ENCODE measurements around the gene EFHD1.
"Not testable (repeated sequence)": the region's sequence is repeated elsewhere in the genome, so short reads cannot be mapped to it uniquely, and the experiment has no call there.

The EFHD1 gene

DNA sequence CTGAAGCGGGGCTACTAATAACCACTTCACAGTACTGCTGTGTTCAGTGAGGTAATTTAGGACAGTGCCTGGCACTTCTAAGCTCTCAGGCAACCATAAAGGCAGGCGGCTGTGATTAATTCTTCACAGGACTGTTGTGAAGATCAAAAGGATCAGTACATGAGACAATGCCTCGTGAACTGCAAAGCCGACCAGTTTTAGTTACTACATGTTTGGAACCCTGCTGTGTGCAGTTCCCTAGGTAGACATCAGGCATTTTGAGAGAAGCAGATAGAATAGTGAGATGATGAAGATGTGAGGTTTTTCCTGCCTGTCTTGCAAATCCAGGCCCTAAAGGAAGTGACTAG, 19.1 kb downstream of the EFHD1 start:
- no peak for DNase-seq (ENCODE audit: low read depth)

DNA sequence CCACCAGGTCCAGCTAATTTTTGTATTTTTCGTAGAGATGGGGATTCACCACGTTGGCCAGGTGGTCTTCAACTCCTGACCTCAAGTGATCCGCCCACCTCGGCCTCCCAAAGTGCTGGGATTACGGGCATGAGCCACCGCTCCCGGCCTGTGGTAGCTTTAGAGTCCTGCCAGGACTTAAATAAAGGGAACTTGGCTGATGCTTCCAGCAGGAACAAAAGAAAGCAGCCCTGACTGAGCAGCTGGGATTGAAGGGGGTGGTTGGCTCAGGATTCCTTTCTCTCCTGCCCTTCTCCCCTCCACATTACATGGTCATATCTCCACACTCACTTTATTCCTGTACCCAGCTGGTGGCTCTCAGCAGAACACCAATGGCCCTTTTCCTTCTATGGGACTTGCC, 20.0 kb downstream of the EFHD1 start:
- no peak for DNase-seq (ENCODE audit: low read depth)

DNA sequence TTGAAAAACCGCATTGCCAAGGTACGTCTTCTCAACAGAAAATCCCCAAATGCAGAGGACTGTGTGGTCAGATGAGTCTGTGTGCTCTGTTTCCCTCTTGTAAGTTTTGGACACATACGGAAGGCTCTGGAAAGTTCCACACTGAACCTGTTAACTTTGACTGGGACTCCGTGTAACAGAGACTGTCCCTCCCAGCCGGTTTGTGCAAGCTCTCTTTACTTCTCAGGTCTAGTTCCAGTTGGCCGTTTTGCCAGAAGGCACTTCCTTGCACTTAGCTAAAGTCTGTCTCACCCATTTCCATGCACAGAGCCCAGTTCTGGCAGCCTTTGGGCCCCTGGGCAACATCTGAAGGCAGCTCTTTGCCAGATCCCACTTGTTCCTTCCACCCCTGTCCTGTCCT, 22.0 kb downstream of the EFHD1 start:
- no peak for DNase-seq (ENCODE audit: low read depth)

DNA sequence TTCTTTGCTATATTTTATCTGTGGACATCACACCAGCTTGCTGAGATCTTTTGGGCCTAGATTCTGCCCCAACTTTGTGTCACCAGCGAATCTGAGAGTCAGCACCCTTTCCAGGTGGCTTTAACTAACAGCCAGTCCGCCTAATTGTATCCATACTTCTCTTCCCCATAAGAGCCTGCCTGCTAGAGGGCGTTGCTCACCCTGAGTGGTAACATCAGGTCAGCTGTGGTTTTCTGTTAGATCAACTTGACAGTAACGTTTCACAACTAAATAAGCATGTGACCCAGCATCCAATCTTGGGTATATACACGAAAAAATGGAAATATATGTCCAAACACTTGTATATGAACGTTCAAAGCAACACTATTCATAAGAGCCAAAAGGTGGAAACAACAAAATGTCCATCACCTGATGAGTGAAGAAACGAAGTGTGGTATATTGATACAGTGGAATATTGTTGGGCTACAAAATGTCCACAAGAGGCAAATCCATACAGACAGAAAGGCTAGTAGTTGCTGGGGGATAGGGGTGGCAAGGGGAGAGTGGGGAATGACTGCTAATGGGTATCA, 24.9 kb downstream of the EFHD1 start:
- no peak for DNase-seq (ENCODE audit: low read depth)

DNA sequence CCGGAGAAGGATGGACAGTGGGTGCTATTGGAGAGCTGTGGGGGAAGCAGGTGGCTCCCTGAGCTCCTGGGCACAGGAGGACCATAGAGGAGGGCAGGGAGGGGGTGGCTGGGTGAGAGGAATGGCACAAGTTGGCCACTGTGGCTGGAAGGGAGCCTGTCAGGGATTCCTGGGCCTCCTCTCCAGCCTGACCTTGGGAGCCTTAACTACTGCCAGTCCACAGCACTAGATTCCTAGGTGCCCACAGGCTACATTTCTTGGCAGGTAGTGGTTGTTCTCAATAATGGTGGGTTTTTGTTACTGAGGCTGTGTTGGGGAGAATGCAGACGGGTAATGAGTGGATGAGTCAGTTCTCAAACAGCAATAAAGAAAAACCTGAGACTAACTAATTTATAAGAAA, 26.0 kb downstream of the EFHD1 start:
- no peak for DNase-seq (ENCODE audit: low read depth)

DNA sequence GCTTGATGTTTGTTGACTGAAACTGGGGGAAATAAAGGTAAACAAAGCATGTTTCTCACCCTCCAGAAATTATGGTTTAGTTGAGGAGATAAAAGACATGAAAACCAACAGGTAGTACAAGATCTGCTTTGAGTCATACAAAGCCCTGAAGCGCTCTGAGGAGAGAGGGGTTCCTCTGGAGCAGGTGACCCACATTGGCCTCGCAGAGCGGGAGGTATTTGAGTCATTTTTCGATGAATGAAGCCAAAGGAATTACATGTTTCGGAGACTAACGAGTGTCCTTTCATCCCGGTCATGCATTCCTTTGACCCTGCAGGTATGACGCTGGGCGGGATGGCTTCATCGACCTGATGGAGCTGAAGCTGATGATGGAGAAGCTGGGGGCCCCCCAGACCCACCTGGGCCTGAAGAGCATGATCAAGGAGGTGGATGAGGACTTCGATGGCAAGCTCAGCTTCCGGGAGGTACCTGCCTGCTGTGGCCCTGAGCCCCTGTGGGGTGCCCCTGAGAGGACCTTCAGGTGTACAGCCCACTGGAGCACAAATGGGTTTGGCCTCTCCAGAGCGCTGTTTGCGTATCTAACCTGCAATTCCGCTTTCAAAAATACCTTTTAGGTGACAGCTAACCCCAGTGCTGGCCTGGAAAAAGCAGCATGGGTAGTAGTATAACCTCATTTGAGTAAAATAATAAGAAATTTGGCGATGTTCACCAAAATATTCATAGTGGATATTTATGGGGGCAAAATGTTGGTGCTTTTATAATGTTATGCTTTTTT, 29.3 kb downstream of the EFHD1 start:
- DNase-seq (ENCODE audit: low read depth) = no peak

DNA sequence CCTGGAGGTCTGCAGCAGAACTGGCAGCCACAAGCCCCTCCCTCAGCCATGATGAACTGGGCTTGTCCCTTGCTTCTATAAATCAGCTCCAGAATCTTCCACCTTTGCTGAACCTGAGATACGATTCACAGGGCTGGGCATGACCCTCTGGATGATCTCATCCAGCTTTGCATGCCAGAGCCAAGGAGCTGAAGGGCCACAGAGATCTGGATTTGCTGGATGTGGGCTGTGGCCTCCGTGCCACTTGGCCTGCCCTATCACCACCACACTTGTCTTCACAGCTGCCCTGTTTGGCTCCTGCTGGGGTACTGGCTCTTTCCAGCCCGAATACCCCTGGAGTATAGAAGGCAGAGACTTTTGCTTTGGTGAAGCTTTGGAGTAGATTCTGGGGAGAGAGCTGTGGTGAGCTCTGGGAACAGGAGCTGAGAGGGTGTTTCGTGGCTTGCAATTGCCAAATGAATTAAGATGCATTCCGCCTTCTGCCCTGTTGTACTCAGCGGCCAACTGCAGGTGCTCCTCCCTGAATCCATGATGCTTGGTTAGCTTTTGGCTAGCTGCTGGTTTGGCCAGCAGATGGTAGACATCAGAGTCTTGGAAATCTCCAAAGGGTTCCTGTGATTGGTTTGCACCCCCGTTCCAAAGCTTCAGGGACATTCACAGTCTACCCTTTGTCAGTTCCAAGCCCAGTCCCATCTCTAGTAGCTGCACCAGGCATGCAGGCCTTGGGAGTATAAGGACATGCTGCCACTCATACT, 32.8 kb downstream of the EFHD1 start:
- DNase-seq (ENCODE audit: low read depth) = no peak

DNA sequence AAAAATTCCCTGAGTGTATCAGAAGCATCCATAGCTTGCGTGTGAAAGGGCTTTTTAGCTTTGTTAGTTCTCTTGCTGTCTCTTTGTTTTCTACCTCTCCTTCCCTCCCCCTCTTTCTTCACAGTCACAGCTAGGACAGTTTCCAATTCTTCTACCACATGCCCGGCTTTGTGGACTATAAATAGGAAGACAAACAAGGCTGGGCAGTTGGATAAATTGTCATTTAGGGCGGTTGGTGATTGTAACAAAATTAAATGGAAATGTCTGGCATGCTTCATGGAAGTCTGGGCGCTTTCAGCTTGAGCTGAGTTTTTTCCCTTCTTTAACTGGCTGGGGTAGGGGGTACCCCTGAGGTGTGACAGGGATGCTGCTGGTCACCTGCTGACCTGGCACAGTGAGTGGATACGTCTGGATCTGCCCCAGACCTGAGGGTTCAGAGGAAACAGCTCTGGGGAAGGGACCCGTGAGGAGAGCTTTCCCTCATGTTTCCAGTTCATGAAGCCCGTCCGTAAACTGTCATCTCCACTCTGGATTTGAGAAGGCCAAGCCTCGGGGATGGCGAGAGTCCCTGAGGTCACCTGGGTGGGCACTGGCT, 34.7 kb downstream of the EFHD1 start:
- no peak for DNase-seq (ENCODE audit: low read depth)

DNA sequence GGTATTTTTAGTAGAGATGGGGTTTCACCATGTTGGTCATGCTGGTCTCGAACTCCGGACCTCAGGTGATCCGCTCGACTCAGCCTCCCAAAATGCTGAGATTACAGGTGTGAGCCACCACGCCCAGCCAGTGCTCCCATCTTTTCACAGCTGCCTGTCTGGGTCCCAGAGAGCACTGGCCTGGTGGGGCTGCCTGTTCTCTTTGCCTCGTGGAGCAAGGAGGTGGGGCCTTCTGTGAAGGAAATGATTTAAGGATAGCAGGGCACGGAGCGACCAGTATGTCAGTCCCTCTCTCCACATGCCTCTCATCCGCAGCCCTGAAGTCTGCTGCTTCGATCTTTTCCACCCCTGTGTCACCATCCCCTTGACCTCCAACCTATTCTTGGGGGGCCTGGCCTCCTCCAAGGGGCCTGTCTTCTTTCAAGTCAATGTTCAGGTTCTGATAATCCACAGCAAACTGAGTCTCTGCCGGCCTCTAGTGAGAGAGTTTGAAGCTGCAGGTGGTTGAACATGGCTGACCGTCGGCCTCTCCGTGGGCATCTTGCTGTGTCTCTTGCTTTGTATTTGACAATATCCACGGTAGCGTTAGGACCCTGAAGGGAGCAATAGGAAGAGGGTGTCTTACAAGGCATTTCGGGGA, 35.5 kb downstream of the EFHD1 start:
- DNase-seq (ENCODE audit: low read depth) = no peak

DNA sequence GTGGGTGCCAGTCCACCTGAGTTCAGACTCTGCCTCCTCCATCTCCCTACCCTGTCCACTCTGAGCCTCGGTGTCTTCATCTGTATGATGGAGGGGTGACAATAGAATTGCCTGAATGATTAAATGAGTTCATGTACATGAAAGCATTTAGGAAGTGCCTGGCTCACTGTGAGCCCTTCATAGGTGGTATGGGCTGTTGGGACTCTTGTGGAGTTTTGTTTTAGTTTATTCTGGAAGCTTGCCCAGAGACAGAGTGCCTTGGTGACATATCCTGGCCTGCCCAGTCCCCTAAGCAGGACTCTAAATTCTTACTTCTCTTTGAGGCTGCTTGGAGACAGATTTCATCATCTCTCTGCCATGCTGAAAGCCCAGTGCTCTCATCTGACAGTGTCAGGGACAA, 39.2 kb downstream of the EFHD1 start:
- no peak for DNase-seq (ENCODE audit: low read depth)

DNA sequence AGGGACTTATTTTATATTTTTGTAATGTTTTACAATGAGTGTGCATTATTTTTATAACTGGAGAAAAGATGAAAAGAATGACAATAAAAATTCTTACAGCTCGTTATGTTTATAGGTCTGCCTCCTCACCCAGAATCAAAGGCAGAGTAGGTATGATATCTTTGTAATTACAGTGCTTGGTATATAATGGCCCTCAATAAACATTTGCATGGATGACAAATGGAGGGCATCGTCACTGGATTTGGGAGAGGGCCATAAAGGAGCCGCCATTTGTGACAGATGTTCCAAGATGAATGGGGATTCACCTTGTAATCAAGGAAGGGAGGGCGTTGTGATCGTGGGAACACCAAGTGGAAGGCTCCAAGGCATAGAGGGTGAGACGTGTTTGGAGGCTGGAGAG, 41.1 kb downstream of the EFHD1 start:
- DNase-seq (ENCODE audit: low read depth) = no peak

DNA sequence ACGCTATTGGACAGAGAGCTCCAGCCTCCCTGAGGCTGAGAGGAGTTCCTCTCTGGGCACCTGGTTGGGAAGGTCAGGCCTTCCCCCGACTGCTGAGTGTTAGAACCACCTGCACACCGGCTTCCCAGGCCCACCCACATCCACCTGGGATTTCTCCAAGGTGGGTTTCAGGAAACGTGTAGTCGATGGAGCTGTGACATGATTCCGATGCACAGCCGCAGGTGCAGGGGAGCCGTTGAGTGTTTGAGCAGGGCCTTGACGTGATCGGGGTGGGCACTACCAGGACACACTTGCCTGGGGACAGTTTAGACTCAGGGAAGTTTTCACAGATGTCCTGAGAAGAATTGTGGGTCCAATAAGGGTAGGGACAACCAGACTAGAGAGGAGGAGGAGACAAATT, 42.0 kb downstream of the EFHD1 start:
- DNase-seq (ENCODE audit: low read depth) = no peak

DNA sequence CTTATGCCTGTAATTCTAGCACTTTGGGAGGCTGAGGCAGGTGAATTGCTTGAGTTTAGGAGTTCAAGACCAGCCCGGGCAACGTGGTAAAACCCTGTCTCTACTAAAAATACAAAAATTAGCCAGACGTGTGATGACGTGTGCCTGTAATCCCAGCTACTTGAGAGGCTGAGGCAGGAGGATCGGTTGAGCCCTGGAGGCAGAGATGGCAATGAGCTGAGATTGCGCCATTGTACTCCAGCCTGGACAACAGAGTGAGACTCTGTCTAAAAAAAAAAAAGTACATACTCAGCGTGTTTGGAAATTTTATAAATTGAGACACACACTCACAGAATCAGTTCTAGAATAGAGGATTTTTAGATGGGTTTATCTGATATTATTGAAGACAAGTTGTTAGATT, 46.6 kb downstream of the EFHD1 start:
- DNase-seq (ENCODE audit: low read depth) = no peak

DNA sequence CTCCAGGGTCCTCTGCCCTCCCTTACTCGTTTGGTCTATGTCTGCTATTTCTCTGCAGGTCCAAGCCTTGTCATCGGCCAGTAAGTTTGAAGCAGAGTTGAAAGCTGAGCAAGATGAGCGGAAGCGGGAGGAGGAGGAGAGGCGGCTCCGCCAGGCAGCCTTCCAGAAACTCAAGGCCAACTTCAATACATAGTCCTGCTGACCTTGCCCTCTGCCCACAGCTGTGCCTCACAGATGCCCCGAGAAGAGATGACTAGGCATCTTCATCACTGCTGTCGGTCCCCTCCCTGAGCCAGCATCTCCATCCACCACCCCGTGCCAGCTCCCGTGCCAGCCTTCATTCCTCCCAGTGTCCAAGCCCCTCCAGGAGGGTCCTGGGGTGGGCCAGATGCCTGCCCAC, 48.1 kb downstream of the EFHD1 start:
- no peak for DNase-seq (ENCODE audit: low read depth)

DNA sequence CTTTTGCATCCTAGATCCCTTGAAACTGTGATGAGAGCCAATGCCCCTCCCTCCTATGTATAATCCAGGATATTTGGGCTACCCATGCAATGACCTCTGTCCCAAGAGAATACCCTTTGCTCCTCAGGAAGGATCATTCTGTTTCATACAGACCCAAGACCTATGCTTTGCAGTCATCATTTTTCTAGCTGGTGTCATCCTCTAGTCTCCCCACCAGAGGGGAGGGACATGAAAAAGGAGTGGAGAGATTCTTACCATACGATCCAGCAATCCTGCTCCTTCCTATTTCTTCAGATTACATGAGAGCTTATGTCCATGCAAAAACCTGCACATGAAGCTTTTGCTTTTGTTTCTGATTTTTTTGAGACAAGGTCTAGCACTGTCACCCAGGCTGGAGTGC, 50.0 kb downstream of the EFHD1 start:
- DNase-seq (ENCODE audit: low read depth) = no peak

DNA sequence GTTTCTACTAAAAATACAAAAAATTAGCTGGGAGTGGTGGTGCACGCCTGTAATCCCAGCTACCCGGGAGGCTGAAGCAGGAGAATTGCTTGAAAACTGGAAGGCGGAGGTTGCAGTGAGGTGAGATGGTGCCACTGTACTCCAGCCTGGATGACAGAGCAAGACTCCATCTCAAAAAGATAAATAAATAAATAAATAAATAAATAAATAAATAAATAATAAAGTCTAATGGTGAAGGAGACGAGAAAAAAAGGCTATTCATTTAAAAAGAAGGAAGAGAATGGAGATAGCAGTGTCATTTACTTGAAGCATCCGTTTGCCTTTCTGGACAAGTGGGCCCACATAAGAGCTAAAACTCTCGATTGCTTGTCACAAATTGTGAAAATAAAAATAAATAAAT, 52.0 kb downstream of the EFHD1 start:
- not testable (repeated sequence) for DNase-seq (ENCODE audit: low read depth)

DNA sequence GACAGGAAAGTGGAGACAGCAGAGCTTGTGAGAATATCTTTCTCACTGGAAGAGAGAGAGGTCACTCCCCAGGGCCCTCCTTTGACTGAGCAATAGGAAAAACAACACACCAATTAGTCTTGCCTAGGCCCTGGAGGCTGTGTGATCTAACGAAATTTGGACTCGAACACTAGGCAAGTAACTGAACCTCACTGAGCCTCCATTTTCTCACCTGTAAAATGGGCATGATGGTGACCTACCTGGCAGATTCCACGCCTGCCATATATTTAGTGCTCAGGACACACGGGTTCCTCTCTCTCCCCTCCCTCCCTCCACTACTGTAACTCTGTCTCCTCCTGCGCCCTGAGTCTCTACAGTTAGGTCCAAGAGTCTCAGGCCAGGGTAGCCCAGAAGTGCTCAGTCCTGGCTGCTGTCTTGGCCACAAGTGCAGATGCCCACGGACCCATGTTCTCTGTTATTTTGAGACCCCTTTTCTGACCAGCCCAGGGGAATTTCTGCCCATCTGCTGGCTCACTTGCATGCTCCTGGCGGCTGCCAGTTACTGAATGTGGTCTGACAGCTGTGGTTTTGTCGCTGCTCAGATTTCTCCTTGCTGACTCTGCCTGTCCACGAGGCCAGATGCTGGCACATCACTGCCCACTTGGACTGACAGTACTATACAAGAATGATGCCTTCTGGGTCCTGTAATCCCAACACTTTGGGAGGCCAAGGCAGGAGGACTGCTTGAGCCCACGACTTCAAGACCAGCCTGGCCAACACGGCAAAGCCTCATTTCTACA, 54.2 kb downstream of the EFHD1 start:
- no peak for DNase-seq (ENCODE audit: low read depth)

DNA sequence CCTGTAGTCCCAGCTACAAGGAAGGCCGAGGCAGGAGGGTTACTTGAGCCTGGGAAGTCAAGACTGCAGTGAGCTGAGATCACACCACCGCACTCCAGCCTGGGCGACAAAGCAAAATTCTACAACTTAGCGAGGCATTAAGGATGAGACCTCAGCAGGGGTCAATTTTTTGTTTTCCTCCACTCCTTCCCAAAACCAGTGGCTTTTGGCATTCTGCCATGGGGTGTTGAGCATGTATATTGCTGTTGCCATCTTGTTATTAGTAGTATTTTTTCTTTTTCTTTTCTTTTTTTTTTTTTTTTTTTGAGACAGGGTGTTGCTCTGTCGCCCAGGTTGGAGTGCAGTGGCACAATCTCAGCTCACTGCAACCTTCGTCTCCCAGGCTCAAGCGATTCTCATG, 54.8 kb downstream of the EFHD1 start:
- no peak for DNase-seq (ENCODE audit: low read depth)

DNA sequence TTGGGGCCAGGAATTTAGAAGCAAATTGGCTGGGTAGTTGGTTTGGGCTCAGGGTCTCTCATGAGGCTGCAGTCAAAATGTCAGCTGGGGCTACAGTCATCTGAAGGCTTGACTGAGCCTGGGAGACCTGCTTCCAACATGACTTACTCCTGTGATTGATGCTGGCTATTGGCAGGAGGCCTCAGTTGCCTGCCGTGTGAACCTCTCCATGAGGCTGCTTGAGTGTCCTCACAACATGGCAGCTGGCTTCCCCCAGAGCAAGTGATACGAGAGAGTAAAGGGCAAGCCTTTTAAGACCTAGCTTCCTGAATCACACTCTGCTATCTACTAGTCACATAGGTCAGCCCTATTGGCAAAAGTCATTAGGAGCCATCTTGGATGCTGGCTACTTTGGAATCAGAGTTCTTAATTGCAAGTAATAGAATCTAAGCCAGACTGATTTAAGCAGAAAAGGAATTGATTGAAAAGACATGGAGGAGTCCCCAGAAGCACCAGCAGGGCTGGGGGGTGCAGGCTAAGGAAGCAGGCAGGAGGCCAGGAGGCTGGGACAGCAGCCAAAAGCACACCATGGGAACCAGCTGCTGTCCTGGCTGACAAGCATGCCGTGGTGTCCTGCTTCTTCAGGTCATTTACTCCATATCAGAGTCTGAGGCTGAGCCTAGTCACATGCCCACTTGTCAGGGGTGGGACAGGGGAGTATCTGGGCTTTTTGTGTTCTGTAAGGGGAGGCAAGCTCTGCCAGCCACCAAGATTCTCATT, 55.9 kb downstream of the EFHD1 start:
- DNase-seq (ENCODE audit: low read depth) = peak; percentile 17

DNA sequence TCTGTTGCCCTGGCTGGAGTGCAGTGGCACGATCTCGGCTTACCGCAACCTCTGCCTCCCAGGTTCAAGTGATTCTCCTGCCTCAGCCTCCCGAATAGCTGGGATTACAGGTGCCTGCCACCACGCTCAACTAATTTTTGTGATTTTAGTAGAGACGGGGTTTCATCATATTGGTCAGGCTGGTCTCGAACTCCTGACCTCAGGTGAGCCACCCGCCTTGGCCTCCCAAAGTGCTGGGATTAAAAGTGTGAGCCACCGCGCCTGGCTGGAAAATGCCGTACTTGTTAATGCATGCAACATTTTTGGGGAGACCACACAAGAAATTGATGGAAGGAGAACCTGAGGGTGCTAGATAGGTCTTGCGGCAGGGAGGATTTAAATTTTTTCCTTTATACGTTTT, 57.7 kb downstream of the EFHD1 start:
- DNase-seq (ENCODE audit: low read depth) = not testable (repeated sequence)

DNA sequence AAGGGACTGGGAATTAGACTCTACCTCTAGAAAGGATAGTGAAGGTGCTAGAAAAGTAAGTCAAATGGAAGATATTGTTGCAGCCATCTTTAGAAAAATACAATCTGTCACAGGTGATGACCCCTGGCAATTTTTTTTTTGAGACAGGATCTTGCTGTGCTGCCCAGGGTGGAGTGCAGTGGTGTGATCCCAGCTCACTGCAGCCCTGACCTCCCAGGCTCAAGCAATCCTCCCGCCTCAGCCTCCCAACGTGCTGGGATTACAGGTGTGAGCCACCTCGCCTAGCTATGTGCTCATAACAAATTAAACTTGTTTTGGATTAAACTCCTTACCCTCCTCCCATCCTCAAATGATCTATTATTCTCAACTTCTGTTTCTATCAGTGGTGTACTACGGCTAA, 59.9 kb downstream of the EFHD1 start:
- DNase-seq (ENCODE audit: low read depth) = no peak
